Activated naive CD4-positive, alpha-beta T cell treated with anti-CD3 and anti-CD28 coated beads, Interleukin-2, amount 10 ng/mL, durations not matched to agents 7 days and 5 days (primary cell): ENCODE results near the gene AMPD3.

Source experiments
- CTCF ChIA-PET: fragments of 350-600 bp; sonication (Branson Sonifier 250); formaldehyde crosslinking; loops from one replicate; lab custom pipeline; 2021; ENCODE audit warnings: antibody characterized with exemption; lab: Charles Lee
- DNase-seq: peaks from one replicate; pipeline ENCODE4 v3.0.0-alpha.2; 2020
- H3K27ac Mint-ChIP-seq: one replicate; pipeline ENCODE4 v1.8.0; 2021; ENCODE audit warnings: mild to moderate bottlenecking, moderate library complexity, mixed read lengths
- H3K27me3 Mint-ChIP-seq: one replicate; pipeline ENCODE4 v1.8.0; 2021; ENCODE audit warnings: mild to moderate bottlenecking, mixed read lengths
- H3K36me3 Mint-ChIP-seq: one replicate; pipeline ENCODE4 v1.8.0; 2021; ENCODE audit warnings: mixed read lengths
- H3K4me1 Mint-ChIP-seq: one replicate; pipeline ENCODE4 v1.8.0; 2021; ENCODE audit warnings: mixed read lengths
- H3K4me3 Mint-ChIP-seq: one replicate; pipeline ENCODE4 v1.8.0; 2021; ENCODE audit warnings: mild to moderate bottlenecking, moderate library complexity, mixed read lengths
- H3K9me3 Mint-ChIP-seq: one replicate; pipeline ENCODE4 v1.8.0; 2021; ENCODE audit warnings: mixed read lengths

Gene AMPD3

DNA sequence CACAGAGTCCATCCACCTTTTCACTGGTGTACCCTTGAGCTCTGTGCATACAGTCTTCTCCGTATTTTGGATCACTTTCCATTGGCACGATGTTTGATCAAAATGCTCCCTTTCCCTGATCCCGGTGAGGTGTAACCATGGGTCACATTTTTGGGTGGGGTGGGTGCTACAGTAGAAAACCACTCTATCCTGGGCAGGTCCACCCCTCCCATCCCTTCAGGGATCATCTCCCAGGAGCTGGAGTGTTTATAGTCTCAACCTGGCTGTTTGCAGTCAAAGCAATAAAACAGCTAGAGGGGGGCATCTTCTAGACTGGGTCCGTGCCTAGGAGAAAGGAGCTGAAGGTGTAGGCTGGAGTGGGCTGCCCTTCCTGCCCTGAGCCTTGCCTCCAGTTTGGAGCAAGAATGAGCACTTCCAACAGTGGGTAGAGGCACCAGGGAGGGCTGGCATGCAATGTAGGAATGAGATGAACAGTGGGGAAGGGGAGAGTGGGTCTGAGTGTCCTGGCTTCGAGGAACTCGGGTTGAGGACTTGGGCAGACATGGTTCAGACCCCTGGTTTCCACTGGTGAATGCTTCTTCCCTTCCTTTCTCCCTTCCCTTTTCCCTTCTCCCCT is 47.1 kb downstream of the AMPD3 start:
- no peaks in the 10 kb centered on the region for H3K4me1 Mint-ChIP-seq
- no peak overlapping the region for H3K27ac Mint-ChIP-seq
- CTCF ChIA-PET = no interaction called here
- no peak overlapping the region for H3K4me3 Mint-ChIP-seq
- H3K27me3 Mint-ChIP-seq = no peaks in the 10 kb centered on the region
- H3K36me3 Mint-ChIP-seq = peaks cover 40% of the 10 kb centered on the region
- no peak for DNase-seq
- no peaks in the 10 kb centered on the region for H3K9me3 Mint-ChIP-seq

DNA sequence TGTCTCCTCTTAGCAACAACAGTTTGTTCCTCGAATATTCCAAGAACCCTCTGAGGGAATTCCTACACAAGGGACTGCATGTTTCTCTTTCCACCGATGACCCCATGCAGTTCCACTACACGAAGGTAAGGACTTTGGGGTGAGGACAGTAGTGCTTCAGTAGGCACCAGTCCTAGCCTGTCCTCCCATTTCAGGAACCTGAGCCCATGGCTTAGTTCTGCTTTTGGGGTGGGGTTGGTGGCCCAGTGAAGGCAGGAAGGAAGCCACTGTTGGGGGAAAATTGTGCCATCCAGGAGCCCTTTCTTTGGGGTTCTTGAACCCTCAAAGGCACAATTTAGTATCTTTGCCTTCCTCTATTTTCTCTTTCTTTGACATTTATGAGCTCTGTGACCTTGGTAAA is 47.7 kb downstream of the AMPD3 start:
- H3K4me3 Mint-ChIP-seq = no peak overlapping the region
- peaks cover 37% of the 10 kb centered on the region for H3K36me3 Mint-ChIP-seq
- H3K27me3 Mint-ChIP-seq = no peaks in the 10 kb centered on the region
- H3K9me3 Mint-ChIP-seq = no peaks in the 10 kb centered on the region
- H3K4me1 Mint-ChIP-seq = no peaks in the 10 kb centered on the region
- no peak for DNase-seq
- CTCF ChIA-PET = no interaction called here
- H3K27ac Mint-ChIP-seq = no peak overlapping the region

DNA sequence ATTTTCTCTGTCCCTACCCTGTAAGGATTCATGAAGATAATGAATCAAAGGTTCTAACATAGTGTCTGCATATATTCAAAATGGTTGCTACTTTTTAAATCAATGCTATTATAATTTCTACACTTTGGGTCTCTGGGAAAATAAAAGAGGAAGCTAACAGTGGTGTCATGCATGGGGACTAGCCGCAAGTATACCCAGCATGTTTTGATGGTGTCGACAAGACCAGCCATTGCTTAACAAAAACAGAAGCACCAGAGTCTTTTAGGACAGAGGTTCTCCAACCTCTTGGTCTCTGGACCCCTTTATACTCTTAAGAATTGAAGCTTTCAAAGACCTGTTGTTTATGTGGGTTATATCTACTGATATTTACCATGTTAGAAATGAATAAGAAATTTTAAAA is 48.2 kb downstream of the AMPD3 start:
- no peaks in the 10 kb centered on the region for H3K4me1 Mint-ChIP-seq
- no peaks in the 10 kb centered on the region for H3K9me3 Mint-ChIP-seq
- H3K27ac Mint-ChIP-seq = no peak overlapping the region
- no peaks in the 10 kb centered on the region for H3K27me3 Mint-ChIP-seq
- peaks cover 33% of the 10 kb centered on the region for H3K36me3 Mint-ChIP-seq
- no peak for DNase-seq
- CTCF ChIA-PET = no interaction called here
- H3K4me3 Mint-ChIP-seq = no peak overlapping the region

DNA sequence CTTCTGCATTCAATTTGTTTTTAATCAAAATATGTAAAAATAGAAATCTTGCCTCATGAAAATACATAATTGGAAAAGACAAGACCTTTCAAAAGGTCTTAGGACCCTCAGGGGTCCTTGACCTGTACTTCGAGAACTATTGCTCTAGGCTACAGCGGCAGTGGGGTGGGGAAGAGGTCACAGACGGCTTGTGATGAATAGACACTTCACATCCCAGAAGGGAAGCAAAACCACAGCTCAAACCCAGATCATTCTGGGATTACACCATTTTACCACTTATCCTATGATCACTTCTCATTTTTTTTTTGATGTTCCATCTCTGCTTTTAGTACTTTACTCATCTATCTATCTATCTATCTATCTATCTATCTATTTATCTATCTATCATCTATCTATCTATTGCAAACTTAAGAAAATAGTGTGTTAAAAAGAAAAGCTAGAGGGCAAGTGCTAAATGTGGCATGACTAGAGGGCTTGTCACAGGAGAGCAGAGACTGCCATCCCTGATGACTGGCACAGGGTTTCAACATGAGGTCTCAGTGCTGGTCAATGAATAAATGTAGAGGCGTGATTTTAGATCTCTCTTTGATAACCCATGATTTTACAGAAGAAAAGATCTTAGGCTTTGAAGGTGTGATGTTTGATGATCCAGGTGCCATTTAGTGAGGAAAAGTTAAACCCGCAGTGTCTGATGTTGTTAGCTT is 48.9 kb downstream of the AMPD3 start:
- CTCF ChIA-PET = no interaction called here
- H3K27ac Mint-ChIP-seq = peak overlapping the region; percentile 16
- H3K4me3 Mint-ChIP-seq = no peak overlapping the region
- H3K9me3 Mint-ChIP-seq = no peaks in the 10 kb centered on the region
- H3K27me3 Mint-ChIP-seq = no peaks in the 10 kb centered on the region
- no peak for DNase-seq
- peaks cover 33% of the 10 kb centered on the region for H3K36me3 Mint-ChIP-seq
- H3K4me1 Mint-ChIP-seq = no peaks in the 10 kb centered on the region

DNA sequence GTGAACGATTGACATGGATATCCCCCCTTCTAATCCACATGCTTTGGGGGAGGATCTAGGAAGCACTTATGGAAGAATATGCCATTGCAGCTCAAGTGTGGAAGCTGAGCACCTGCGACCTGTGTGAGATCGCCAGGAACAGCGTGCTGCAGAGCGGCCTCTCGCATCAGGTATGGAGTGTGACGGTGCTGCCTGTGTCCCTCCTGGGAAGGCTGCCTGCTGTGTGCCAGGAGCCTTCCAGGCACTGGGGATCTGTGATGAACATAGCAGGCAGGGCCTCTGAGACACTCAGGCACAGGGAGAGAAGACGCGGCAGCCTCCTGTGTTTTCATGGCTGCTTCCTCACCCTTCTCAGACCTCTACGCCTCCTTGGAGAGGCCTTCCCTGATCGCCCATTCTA is 49.4 kb downstream of the AMPD3 start:
- Mint-ChIP-seq H3K27me3 (no peaks in the 10 kb centered on the region), H3K27ac (no peak overlapping the region), H3K9me3 (no peaks in the 10 kb centered on the region), H3K4me3 (no peak overlapping the region), H3K4me1 (no peaks in the 10 kb centered on the region), H3K36me3 (peaks cover 29% of the 10 kb centered on the region)
- no peak for DNase-seq
- CTCF ChIA-PET = no interaction called here

DNA sequence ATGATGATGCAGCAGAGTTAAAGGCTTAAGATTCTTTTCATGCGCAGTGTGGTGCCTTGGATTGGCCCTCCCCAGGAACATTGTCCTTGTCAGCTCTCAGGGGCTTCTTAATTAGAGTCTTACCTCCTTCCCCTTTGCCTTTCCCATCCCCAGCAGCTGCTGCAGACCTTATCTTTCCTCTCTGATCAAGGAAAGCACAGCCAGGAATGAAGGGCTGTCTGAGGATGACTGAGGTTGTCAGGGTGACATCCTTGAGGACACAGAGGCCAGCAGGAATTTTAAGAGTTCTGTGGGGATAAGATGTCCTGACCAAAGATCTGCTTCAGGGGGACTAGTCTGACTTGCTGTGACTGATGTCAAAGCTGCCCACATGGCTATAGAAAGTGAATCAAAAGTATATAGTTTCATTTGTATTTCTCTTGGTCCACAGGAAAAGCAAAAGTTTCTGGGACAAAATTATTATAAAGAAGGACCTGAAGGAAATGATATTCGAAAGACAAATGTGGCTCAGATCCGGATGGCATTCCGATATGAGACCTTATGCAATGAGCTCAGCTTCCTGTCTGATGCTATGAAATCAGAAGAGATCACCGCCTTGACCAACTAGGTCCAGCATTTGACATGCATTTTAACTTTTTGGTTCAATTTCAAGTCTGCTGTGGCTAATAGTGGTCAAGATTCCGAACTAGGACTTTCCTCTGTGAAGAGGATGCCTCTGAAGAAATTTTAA is 50.4 kb downstream of the AMPD3 start:
- Mint-ChIP-seq H3K9me3 (no peaks in the 10 kb centered on the region), H3K36me3 (peaks cover 24% of the 10 kb centered on the region), H3K27ac (no peak overlapping the region), H3K27me3 (no peaks in the 10 kb centered on the region), H3K4me1 (no peaks in the 10 kb centered on the region), H3K4me3 (no peak overlapping the region)
- DNase-seq = no peak
- CTCF ChIA-PET = no interaction called here

- H3K27me3 Mint-ChIP-seq = no peaks in the 10 kb centered on the region
- no peaks in the 10 kb centered on the region for H3K4me1 Mint-ChIP-seq
- H3K36me3 Mint-ChIP-seq = peaks cover 24% of the 10 kb centered on the region
- no peak for DNase-seq
- CTCF ChIA-PET = no interaction called here
- H3K9me3 Mint-ChIP-seq = no peaks in the 10 kb centered on the region
- H3K4me3 Mint-ChIP-seq = no peak overlapping the region
- no peak overlapping the region for H3K27ac Mint-ChIP-seq
Measured at GRCh38 chr11:10506008-10506370, 50.9 kb downstream of the AMPD3 start.

GRCh38 chr11:10511181-10511621 is 56.1 kb downstream of the AMPD3 start:
- H3K4me3 Mint-ChIP-seq = no peak overlapping the region
- H3K36me3 Mint-ChIP-seq = peaks cover 14% of the 10 kb centered on the region
- no peak for DNase-seq
- no peak overlapping the region for H3K27ac Mint-ChIP-seq
- H3K27me3 Mint-ChIP-seq = no peaks in the 10 kb centered on the region
- peaks cover 2% of the 10 kb centered on the region for H3K4me1 Mint-ChIP-seq
- H3K9me3 Mint-ChIP-seq = no peaks in the 10 kb centered on the region
- CTCF ChIA-PET = interaction anchor here (1.4 to 2.0 kb wide), 2 partner anchors 10 to 30 kb away, joined by 3 to 5 read pairs; partner anchors contain the start of gene RNF141

DNA sequence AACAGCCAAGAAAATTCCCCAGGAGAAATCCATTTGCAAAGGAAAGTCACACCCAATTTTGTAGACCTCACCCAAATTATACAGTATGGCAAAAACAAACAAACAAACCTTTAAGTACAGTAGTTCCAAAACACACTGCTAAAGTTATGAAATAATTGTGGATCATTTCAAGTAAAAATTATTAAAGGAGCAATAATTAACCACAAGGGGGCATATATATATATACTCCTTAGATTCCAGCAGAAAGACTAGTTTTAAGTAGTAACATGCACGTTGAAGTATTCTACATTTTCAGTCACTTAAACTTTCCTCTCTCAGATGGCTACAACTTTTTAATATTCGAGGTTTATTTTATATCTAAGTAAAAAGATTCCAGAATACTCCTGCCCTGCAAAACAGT is 59.1 kb downstream of the AMPD3 start:
- DNase-seq = no peak
- Mint-ChIP-seq H3K27me3 (no peaks in the 10 kb centered on the region), H3K4me3 (no peak overlapping the region), H3K4me1 (peaks cover 2% of the 10 kb centered on the region), H3K27ac (no peak overlapping the region), H3K36me3 (peaks cover 10% of the 10 kb centered on the region), H3K9me3 (no peaks in the 10 kb centered on the region)
- CTCF ChIA-PET = no interaction called here

DNA sequence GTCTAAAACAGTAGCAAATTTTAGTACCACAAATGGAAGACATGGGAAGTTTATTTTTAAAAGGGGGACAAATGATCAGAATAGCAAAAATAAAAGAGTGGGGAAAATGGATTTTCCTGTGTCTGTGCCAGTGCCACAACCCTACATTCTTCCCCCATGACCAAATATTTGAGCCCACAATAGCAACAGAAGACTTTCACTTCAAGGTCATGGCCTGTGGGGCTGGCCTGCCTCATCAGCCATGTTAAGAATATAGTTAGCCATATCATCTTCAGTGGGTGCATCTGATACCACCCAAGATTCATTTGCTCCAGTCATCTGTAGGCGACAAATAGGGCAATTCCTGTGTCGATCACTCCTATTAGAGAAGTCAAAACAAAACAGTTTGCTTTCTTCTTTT is 59.6 kb downstream of the AMPD3 start:
- no peak overlapping the region for H3K4me3 Mint-ChIP-seq
- H3K36me3 Mint-ChIP-seq = peaks cover 10% of the 10 kb centered on the region
- no peaks in the 10 kb centered on the region for H3K27me3 Mint-ChIP-seq
- H3K9me3 Mint-ChIP-seq = no peaks in the 10 kb centered on the region
- no peak for DNase-seq
- CTCF ChIA-PET = no interaction called here
- peaks cover 2% of the 10 kb centered on the region for H3K4me1 Mint-ChIP-seq
- H3K27ac Mint-ChIP-seq = no peak overlapping the region

DNA sequence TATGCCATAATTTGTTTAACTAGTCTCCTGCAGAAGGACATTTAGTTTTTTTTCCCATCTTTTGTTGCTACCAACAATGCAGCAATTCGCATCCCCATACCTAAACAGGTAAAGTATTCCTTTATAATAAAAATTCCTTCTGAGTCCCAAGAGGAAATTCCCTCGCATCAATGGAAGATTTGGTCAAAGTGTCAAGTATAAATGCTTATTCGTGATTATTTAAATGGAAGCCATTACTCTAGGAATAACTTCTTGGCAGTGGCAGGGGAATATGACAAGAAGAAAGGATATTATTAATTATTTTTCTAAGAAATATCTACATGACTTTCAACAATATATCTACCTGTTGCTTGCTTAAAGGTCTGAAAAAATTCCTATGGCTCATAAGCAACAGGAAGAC is 60.4 kb downstream of the AMPD3 start:
- Mint-ChIP-seq H3K36me3 (peaks cover 10% of the 10 kb centered on the region), H3K9me3 (no peaks in the 10 kb centered on the region), H3K27ac (no peak overlapping the region), H3K4me3 (no peak overlapping the region), H3K4me1 (peaks cover 2% of the 10 kb centered on the region), H3K27me3 (no peaks in the 10 kb centered on the region)
- DNase-seq = no peak
- CTCF ChIA-PET = no interaction called here

DNA sequence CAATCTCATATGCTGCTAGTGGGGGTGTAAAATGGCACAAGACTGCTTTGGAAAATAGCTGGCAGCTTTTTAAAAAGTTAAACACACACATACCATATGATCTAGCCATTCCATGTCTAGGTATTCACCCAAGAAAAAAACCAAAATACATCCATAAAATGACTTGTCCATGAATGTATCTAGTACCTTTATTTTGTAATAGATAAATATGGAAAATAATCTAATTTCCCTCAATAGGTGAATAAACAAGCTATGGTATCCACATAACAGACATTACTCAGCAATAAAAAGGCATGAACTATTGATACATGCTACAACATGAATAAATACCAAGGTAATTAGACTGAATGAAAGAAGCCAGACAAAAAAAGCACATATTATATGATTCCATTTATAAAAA is 63.1 kb downstream of the AMPD3 start:
- H3K9me3 Mint-ChIP-seq = no peaks in the 10 kb centered on the region
- no peak overlapping the region for H3K4me3 Mint-ChIP-seq
- H3K4me1 Mint-ChIP-seq = peaks cover 1% of the 10 kb centered on the region
- no peak overlapping the region for H3K27ac Mint-ChIP-seq
- DNase-seq = no peak
- H3K27me3 Mint-ChIP-seq = no peaks in the 10 kb centered on the region
- CTCF ChIA-PET = no interaction called here
- peaks cover 17% of the 10 kb centered on the region for H3K36me3 Mint-ChIP-seq

DNA sequence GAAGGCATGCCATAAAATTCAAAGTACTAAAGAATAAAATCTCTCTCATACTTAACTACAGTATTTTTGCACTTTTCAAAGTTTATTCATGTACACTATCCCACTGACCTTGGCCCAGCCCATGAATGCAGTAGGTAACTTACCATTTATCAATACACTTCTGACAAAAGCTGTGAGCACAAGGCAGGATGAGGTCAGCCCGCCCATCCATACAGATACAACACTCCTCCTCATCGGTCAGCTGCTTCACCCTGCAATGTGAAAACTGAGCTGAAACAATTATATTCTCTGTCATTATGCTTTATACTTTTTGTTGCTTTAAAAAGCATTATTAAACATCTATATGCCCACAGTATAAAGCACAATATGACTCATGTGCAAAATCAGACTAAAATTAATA is 63.8 kb downstream of the AMPD3 start:
- H3K4me3 Mint-ChIP-seq = no peak overlapping the region
- peaks cover 20% of the 10 kb centered on the region for H3K36me3 Mint-ChIP-seq
- H3K27ac Mint-ChIP-seq = no peak overlapping the region
- CTCF ChIA-PET = no interaction called here
- H3K9me3 Mint-ChIP-seq = no peaks in the 10 kb centered on the region
- no peak for DNase-seq
- no peaks in the 10 kb centered on the region for H3K27me3 Mint-ChIP-seq
- H3K4me1 Mint-ChIP-seq = no peaks in the 10 kb centered on the region

- Mint-ChIP-seq H3K4me3 (no peak overlapping the region), H3K36me3 (peaks cover 19% of the 10 kb centered on the region), H3K4me1 (no peaks in the 10 kb centered on the region), H3K27me3 (no peaks in the 10 kb centered on the region), H3K9me3 (no peaks in the 10 kb centered on the region), H3K27ac (no peak overlapping the region)
- CTCF ChIA-PET = no interaction called here
- no peak for DNase-seq
Measured at GRCh38 chr11:10519630-10520029, 64.6 kb downstream of the AMPD3 start.

- CTCF ChIA-PET = interaction anchor here (0.9 kb wide), 3 partner anchors 10 to 21 kb away, joined by 3 to 4 read pairs (median 3); partner anchors contain the start of gene RNF141
- H3K4me3 Mint-ChIP-seq = no peak overlapping the region
- no peaks in the 10 kb centered on the region for H3K27me3 Mint-ChIP-seq
- H3K9me3 Mint-ChIP-seq = no peaks in the 10 kb centered on the region
- no peaks in the 10 kb centered on the region for H3K4me1 Mint-ChIP-seq
- no peak for DNase-seq
- H3K36me3 Mint-ChIP-seq = peaks cover 23% of the 10 kb centered on the region
- H3K27ac Mint-ChIP-seq = no peak overlapping the region
Measured at GRCh38 chr11:10520562-10520961, 65.5 kb downstream of the AMPD3 start.
